Stimulated activated naive B cell treated with anti-CD40 and anti-IgM and Interleukin-4, amounts not matched to agents 10 μg/mL and 1 μg/mL and 100 μg/mL, for 72 hours (primary cell): Measurements from ENCODE around the gene C10orf71.

Source experiments
- ATAC-seq, 2 donors: fragments of 150-1000 bp; cut with Tn5 transposase; replicated peaks; 2 replicates each; pipeline ENCODE4 v1.10.0; 2021; ENCODE audit warnings: moderate library complexity in 1 of 2
- DNase-seq: peaks from one replicate; pipeline ENCODE4 v3.0.0; 2021
- H3K27ac Mint-ChIP-seq: one replicate; pipeline ENCODE4 v1.8.0; 2022; ENCODE audit warnings: mild to moderate bottlenecking, mixed read lengths
- H3K27me3 Mint-ChIP-seq, 2 donors: one replicate each; pipeline ENCODE4 v1.8.0; 2022; ENCODE audit warnings: mixed read lengths in 2 of 2
- H3K36me3 Mint-ChIP-seq, 2 donors: one replicate each; pipeline ENCODE4 v1.8.0; 2022; ENCODE audit warnings: mixed read lengths in 2 of 2, mild to moderate bottlenecking in 1 of 2
- H3K4me1 Mint-ChIP-seq, 2 donors: one replicate each; pipeline ENCODE4 v1.8.0; 2022; ENCODE audit warnings: mixed read lengths in 2 of 2, mild to moderate bottlenecking in 1 of 2
- H3K4me3 Mint-ChIP-seq, 2 donors: one replicate each; pipeline ENCODE4 v1.8.0; 2022; ENCODE audit warnings: mild to moderate bottlenecking in 2 of 2, mixed read lengths in 2 of 2, moderate library complexity in 1 of 2
- H3K9me3 Mint-ChIP-seq, 2 donors: one replicate each; pipeline ENCODE4 v1.8.0; 2022; ENCODE audit warnings: mixed read lengths in 2 of 2, mild to moderate bottlenecking in 1 of 2

Gene C10orf71

DNA sequence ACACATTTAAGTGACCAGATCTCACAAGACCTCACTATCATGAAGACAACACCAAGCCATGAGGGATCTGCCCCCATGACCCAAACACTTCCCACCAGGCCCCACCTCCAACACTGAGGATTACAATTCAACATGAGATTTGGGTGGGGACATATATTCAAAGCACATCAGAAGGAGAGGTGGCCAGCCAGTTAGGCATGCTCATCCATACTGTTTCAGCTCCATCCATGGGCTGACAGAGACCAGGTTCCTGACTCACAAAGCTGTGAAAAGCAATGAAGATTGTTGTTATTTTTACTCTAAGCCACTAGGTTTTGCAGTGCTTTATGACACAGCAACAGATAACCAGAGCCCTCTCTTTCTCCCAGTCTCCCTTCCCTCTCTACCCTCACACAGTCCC, 36.0 kb downstream of the C10orf71 start:
- peaks cover 5 to 9% of the 10 kb centered on the region in 2 donors for H3K4me1 Mint-ChIP-seq
- DNase-seq, result no peak
- peaks cover 9 to 18% of the 10 kb centered on the region in 2 donors for H3K27me3 Mint-ChIP-seq
- peak overlapping the region in 1 of 2 donors; percentile 6 for H3K4me3 Mint-ChIP-seq
- peak overlapping the region; percentile 70 for H3K27ac Mint-ChIP-seq
- H3K36me3 Mint-ChIP-seq, result peaks cover 5 to 10% of the 10 kb centered on the region in 2 donors
- H3K9me3 Mint-ChIP-seq, result peaks cover 13 to 14% of the 10 kb centered on the region in 2 donors
- ATAC-seq, result no peak

- H3K27ac Mint-ChIP-seq, result peak overlapping the region; percentile 70
- peaks cover 5 to 9% of the 10 kb centered on the region in 2 donors for H3K4me1 Mint-ChIP-seq
- peaks cover 13 to 14% of the 10 kb centered on the region in 2 donors for H3K9me3 Mint-ChIP-seq
- ATAC-seq (peak; percentile 73), DNase-seq (no peak)
- H3K4me3 Mint-ChIP-seq, result peak overlapping the region in 1 of 2 donors; percentile 6
- H3K27me3 Mint-ChIP-seq, result peaks cover 9 to 18% of the 10 kb centered on the region in 2 donors
- peaks cover 5 to 10% of the 10 kb centered on the region in 2 donors for H3K36me3 Mint-ChIP-seq
Measured at GRCh38 chr10:49335364-49335972, 36.5 kb downstream of the C10orf71 start.

- Mint-ChIP-seq H3K4me1 (peaks cover 5 to 9% of the 10 kb centered on the region in 2 donors), H3K27ac (no peak overlapping the region), H3K4me3 (no peak overlapping the region), H3K9me3 (peaks cover 13 to 14% of the 10 kb centered on the region in 2 donors), H3K36me3 (peaks cover 5 to 10% of the 10 kb centered on the region in 2 donors), H3K27me3 (peaks cover 14 to 20% of the 10 kb centered on the region in 2 donors)
- ATAC-seq, result no peak
- DNase-seq, result no peak
Measured at GRCh38 chr10:49338604-49339003, 39.6 kb downstream of the C10orf71 start.

DNA sequence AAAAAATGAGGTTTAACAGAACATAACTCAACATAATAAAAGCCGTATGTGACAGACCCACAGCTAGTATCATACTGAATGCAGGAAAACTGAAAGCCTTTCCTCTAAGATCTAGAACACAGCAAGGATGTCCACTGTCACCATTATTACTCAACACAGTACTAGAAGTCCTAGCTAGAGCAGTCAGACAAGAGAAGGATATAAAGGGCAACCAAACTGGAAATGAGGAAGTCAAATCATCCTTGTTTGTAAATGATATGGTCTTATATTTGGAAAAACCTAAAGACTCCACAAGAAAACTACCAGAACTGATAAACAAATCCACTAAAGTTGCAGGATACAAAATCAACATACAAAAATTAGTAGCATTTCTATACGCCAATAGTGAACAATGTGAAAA, 45.9 kb downstream of the C10orf71 start:
- Mint-ChIP-seq H3K27ac (no peak overlapping the region), H3K36me3 (peaks cover 0 to 5% of the 10 kb centered on the region in 2 donors), H3K9me3 (peaks cover 0 to 8% of the 10 kb centered on the region in 2 donors), H3K4me1 (no peaks in the 10 kb centered on the region), H3K27me3 (peaks cover 12 to 23% of the 10 kb centered on the region in 2 donors), H3K4me3 (no peak overlapping the region)
- ATAC-seq (no peak), DNase-seq (no peak)

DNA sequence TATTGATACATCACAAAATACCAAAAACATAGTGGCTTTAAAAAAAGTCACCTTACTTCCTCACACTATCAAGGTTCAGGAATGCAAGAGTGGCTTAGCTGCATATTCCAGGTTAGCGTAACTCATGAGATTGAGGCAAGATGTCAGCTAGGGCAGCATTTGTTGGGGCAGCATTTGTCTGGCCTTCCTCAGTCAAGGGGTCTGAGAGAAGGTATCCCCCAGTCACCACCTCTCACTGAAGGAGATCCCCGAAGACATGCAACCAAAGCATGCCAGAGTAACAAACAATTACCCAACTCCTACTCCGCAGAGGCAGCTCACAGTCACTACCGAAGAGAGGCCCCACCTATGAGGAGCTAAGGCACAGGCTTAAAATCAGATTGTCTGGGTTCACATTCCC, 48.4 kb downstream of the C10orf71 start:
- no peak overlapping the region for H3K27ac Mint-ChIP-seq
- DNase-seq, result no peak
- H3K4me3 Mint-ChIP-seq, result no peak overlapping the region

DNA sequence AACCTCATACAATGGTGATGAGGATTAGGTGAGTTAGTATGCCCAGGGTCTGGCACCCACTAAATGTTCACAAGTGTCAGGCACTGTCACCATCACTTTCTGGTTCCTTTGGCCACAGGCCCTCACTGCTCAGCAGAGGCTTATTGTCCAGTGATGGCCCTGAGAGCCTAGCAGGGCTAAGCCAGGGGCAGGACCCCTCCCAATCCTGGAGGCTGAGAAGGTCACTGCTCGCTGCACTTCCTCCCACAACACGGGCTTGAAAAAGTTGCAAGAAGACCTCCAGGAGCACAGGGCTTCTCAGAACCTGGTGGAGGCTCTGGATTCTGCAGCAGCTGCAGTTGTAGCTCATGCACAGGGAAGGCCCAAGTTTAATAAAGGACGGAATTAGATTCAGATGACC, 48.9 kb downstream of the C10orf71 start:
- Mint-ChIP-seq H3K4me1 (no peaks in the 10 kb centered on the region), H3K36me3 (peaks cover 0 to 10% of the 10 kb centered on the region in 2 donors), H3K4me3 (no peak overlapping the region), H3K27ac (no peak overlapping the region), H3K27me3 (peaks cover 16 to 23% of the 10 kb centered on the region in 2 donors), H3K9me3 (peaks cover 6 to 13% of the 10 kb centered on the region in 2 donors)
- no peak for ATAC-seq
- DNase-seq, result no peak

More for the DNA sequence above, 48.4 kb downstream of the C10orf71 start:
- Mint-ChIP-seq H3K9me3 (peaks cover 6 to 13% of the 10 kb centered on the region in 2 donors), H3K4me1 (no peaks in the 10 kb centered on the region), H3K27me3 (peaks cover 21 to 23% of the 10 kb centered on the region in 2 donors), H3K36me3 (peaks cover 0 to 10% of the 10 kb centered on the region in 2 donors)
- no peak for ATAC-seq

DNA sequence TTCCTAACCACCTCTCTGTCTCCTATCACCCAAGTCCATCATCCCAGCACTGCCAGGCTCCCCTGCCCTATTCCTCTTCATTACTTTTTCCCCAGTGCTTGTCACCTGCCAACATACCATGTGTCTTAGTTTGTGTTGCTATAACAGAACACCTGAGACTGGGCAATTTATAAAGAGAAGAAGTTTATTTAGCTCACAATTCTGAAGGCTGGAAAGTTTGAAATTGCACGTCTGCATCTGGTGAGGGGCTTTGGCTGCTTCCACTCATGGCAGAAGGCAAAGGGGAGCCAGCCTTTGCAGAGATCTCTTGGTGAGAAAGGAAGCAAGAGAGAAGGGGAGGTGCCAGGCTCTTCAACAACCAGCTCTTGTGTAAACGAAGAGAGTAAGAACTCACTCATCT, 49.6 kb downstream of the C10orf71 start:
- Mint-ChIP-seq H3K36me3 (peaks cover 0 to 10% of the 10 kb centered on the region in 2 donors), H3K27ac (no peak overlapping the region), H3K4me3 (no peak overlapping the region), H3K9me3 (peaks cover 6 to 13% of the 10 kb centered on the region in 2 donors), H3K4me1 (no peaks in the 10 kb centered on the region), H3K27me3 (peaks cover 9 to 19% of the 10 kb centered on the region in 2 donors)
- DNase-seq (no peak), ATAC-seq (no peak)

GRCh38 chr10:49349390-49349789, 50.4 kb downstream of the C10orf71 start:
- H3K27ac Mint-ChIP-seq, result no peak overlapping the region
- peaks cover 0 to 10% of the 10 kb centered on the region in 2 donors for H3K36me3 Mint-ChIP-seq
- peaks cover under 1 to 19% of the 10 kb centered on the region in 2 donors for H3K27me3 Mint-ChIP-seq
- no peaks in the 10 kb centered on the region for H3K4me1 Mint-ChIP-seq
- no peak for DNase-seq
- peaks cover 6 to 13% of the 10 kb centered on the region in 2 donors for H3K9me3 Mint-ChIP-seq
- H3K4me3 Mint-ChIP-seq, result no peak overlapping the region
- no peak for ATAC-seq

GRCh38 chr10:49350138-49350537, 51.2 kb downstream of the C10orf71 start:
- peaks cover 0 to 10% of the 10 kb centered on the region in 2 donors for H3K36me3 Mint-ChIP-seq
- H3K9me3 Mint-ChIP-seq, result peaks cover 6 to 13% of the 10 kb centered on the region in 2 donors
- H3K27me3 Mint-ChIP-seq, result peaks cover 0 to 19% of the 10 kb centered on the region in 2 donors
- ATAC-seq, result no peak
- DNase-seq, result no peak
- H3K4me1 Mint-ChIP-seq, result no peaks in the 10 kb centered on the region
- no peak overlapping the region for H3K4me3 Mint-ChIP-seq
- H3K27ac Mint-ChIP-seq, result no peak overlapping the region

GRCh38 chr10:49350846-49351532, 52.0 kb downstream of the C10orf71 start:
- ATAC-seq (no peak), DNase-seq (no peak)
- H3K9me3 Mint-ChIP-seq, result peaks cover 6 to 13% of the 10 kb centered on the region in 2 donors
- H3K4me3 Mint-ChIP-seq, result no peak overlapping the region
- no peaks in the 10 kb centered on the region for H3K4me1 Mint-ChIP-seq
- H3K27me3 Mint-ChIP-seq, result peaks cover 0 to 19% of the 10 kb centered on the region in 2 donors
- no peak overlapping the region for H3K27ac Mint-ChIP-seq
- peaks cover 0 to 10% of the 10 kb centered on the region in 2 donors for H3K36me3 Mint-ChIP-seq

- no peak overlapping the region for H3K4me3 Mint-ChIP-seq
- H3K27me3 Mint-ChIP-seq, result peaks cover 0 to 19% of the 10 kb centered on the region in 2 donors
- no peak for ATAC-seq
Measured at GRCh38 chr10:49351669-49352068, 52.7 kb downstream of the C10orf71 start.

GRCh38 chr10:49352323-49352722, 53.4 kb downstream of the C10orf71 start:
- Mint-ChIP-seq H3K27me3 (peaks cover 0 to 19% of the 10 kb centered on the region in 2 donors), H3K27ac (no peak overlapping the region), H3K4me3 (no peak overlapping the region), H3K9me3 (peaks cover 9 to 17% of the 10 kb centered on the region in 2 donors), H3K4me1 (peaks cover 0 to 2% of the 10 kb centered on the region in 2 donors), H3K36me3 (peaks cover 0 to 10% of the 10 kb centered on the region in 2 donors)
- ATAC-seq (no peak), DNase-seq (no peak)

More at GRCh38 chr10:49351669-49352068, 52.7 kb downstream of the C10orf71 start:
- peaks cover 0 to 10% of the 10 kb centered on the region in 2 donors for H3K36me3 Mint-ChIP-seq
- no peak for DNase-seq
- H3K4me1 Mint-ChIP-seq, result no peaks in the 10 kb centered on the region
- no peak overlapping the region for H3K27ac Mint-ChIP-seq
- peaks cover 6 to 14% of the 10 kb centered on the region in 2 donors for H3K9me3 Mint-ChIP-seq

GRCh38 chr10:49353026-49353894, 54.3 kb downstream of the C10orf71 start:
- Mint-ChIP-seq H3K27me3 (peaks cover under 1 to 19% of the 10 kb centered on the region in 2 donors), H3K4me1 (peaks cover 0 to 2% of the 10 kb centered on the region in 2 donors), H3K36me3 (peaks cover 0 to 12% of the 10 kb centered on the region in 2 donors), H3K4me3 (no peak overlapping the region), H3K27ac (no peak overlapping the region), H3K9me3 (peaks cover 11 to 17% of the 10 kb centered on the region in 2 donors)
- ATAC-seq (no peak), DNase-seq (no peak)
